ENCODE measurements around the gene CDAN1.
"Not testable (repeated sequence)": the region's sequence is repeated elsewhere in the genome, so short reads cannot be mapped to it uniquely, and the experiment has no call there.

CDAN1 gene

DNA sequence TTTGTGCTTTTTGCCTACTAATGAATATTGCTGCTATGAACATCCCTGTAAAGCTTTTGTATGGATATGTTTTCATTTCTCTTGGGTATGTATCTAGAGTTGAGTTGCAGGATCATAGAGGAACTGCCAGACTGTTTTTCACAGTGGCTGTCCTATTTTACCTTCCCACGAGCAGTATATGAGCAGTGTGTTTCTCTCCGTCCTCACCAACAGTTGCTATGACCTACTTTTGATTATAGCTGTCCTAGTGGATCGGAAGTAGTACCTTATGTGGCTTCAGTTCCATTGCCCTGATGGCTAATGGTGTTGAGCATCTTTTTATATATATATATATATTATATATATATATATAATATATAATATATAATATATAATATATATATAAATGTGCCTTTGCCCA, 25.2 kb downstream of the CDAN1 start:
- no peak for DNase-seq (ENCODE audit: low read depth in 3 of 3)

GRCh38 chr15:42710662-42711061, 26.3 kb downstream of the CDAN1 start:
- no peak for DNase-seq (ENCODE audit: low read depth in 3 of 3)

DNA sequence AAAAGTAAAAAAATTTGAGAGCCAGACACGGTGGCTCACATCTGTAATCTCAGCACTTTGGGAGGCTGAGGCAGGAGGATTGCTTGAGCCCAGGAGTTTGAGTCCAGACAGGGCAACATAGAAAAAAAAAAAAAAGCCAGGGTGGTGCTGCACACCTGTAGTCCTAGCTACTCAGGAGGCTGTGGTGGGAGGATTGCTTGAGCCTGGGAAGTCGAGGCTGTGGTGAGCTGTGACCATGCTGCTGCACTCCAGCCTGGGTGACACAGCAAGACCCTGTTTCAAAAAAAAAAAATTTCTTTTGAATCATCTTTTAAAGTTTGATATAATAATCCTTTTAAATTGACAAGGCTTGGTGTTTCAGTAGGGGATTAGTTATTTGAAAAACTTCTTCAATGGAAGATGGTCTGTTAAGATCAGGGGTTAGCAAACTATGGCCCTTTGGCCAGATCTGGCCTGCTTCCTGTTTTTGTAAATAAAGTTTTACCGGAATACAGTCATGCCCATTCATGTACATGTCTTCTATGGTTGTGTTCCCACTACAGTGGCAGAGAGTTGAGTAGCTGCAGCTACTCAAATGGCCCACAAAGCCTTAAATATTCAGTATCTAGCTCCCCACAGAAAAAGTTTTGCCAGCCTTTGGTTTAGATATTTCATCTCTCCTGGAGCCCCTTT, 28.9 kb downstream of the CDAN1 start:
- no peak for DNase-seq (ENCODE audit: low read depth in 3 of 3)

GRCh38 chr15:42707068-42707467, 29.9 kb downstream of the CDAN1 start:
- DNase-seq (ENCODE audit: low read depth in 3 of 3) = no peak

DNA sequence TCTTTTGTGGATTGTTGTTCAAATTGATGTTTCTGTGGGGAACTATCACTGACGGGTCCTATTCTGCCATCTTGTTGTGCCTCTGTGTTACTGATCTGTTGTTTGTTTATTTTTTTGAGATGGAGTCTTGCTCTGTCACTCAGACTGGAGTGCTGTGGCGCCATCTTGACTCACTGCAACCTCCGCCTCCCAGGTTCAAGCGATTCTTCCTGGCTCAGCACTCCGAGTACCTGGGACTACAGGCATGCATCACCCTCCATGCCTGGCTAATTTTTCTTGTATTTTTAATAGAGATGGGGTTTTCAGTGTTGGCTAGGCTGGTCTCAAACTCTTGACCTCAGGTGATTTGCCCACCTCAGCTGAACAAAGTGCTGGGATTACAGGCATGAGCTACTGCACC, 31.6 kb downstream of the CDAN1 start:
- no peak for DNase-seq (ENCODE audit: low read depth in 3 of 3)

GRCh38 chr15:42704492-42704926, 32.4 kb downstream of the CDAN1 start:
- peak in 2 of 3 experiments; percentile 35 to 36 for DNase-seq (ENCODE audit: low read depth in 3 of 3)

DNA sequence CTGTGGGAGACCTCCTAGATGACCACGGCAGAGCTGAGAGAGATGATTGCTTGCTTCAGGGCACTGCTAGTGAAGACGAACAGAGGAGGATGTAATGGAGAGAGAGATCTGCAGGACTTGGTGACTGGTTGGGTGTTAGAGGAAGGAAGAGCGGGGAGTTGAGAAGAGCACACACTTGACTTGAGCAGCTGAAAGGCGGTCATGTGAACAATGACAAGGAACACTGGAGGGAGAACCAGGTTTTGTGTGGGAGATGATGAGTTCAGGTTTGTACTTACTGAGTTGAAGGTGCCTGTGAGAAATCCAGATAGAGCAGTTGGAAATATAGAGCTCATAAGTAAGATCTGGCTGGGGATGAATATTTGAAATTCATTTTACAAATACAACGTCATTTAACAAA, 40.3 kb downstream of the CDAN1 start:
- no peak for DNase-seq (ENCODE audit: low read depth in 3 of 3)

DNA sequence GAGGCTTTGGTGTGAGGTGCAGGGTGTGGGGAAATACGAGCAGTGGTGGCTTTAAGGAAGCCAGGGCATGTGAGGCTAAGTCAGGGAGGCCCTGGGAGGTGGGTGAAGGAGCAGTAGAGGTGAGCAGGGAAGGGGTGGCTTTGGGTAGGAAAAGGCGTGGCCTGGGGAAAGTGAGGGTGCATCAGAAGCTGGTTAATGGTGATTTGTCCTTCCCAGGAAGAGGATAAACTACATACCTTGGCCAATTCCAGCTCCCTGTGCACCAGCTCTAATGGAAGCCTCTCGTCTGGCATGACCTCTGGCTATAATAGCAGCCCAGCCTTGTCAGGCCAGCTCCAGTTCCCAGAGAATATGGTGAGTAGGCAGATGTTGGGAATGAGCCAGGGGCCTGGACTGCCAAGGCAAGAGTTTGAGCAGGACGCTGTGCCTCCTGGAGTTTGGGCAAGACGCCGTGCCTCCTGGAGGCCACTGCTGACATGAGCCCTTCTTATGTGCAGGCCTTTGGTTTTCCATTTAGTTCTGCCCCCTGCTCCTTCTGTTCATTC, 41.3 kb downstream of the CDAN1 start:
- DNase-seq (ENCODE audit: low read depth in 3 of 3) = no peak

GRCh38 chr15:42694398-42694797, 42.5 kb downstream of the CDAN1 start:
- DNase-seq (ENCODE audit: low read depth in 3 of 3) = no peak

GRCh38 chr15:42693942-42694341, 43.0 kb downstream of the CDAN1 start:
- no peak for DNase-seq (ENCODE audit: low read depth in 3 of 3)

DNA sequence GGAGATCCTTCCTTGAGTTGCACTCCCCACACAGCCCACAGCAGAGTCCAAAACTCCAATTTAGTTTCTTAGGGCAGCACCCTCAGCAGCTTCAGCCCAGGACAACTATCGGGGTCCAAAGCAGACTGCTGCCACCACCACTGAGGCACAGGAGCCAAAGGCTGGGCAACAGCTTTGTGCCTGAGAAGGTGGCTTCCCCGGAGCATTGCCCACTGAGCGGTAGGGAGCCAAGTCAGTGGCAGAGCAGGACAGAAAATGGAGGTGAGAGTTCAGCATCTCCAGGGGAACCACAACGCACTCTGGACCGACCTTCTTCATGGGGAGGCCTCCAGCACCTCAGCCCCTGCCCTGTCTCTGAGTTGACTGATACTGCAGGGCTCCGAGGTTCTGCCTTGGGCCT, 43.4 kb downstream of the CDAN1 start:
- no peak for DNase-seq (ENCODE audit: low read depth in 3 of 3)

- DNase-seq (ENCODE audit: low read depth in 3 of 3) = no peak
These were observed 43.9 kb downstream of the CDAN1 start for GRCh38 chr15:42692997-42693396.

DNA sequence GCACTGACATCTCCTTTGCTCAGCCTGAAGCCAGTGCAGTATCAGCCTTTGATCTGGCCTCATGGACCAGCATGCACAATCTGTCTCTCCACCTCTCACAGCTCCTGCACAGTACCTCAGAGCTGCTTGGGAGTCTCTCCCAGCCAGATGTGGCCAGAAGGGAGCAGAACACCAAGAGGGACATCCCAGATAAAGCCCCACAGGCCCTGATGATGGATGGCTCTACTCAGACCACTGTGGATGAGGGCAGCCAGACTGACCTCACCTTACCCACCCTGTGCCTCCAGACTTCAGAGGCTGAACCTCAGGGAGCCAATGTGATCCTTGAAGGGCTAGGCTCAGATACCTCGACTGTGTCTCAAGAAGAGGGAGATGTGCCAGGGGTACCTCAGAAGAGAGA, 44.4 kb downstream of the CDAN1 start:
- DNase-seq (ENCODE audit: low read depth in 3 of 3) = no peak

DNA sequence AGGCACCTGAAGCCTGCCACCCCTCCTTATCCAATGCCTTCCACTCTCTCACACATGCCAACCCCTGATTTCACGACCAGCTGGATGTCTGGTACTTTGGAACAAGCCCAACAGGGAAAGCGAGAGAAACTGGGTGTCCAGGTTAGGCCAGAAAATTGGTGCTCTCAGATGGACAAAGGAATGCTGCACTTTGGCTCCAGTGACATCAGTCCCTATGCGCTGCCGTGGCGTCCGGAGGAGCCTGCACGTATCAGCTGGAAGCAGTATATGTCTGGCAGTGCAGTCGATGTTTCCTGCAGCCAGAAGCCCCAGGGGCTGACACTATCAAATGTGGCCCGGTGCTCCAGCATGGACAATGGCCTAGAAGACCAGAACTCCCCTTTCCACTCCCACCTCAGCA, 45.2 kb downstream of the CDAN1 start:
- DNase-seq (ENCODE audit: low read depth in 3 of 3) = no peak

GRCh38 chr15:42691308-42691707, 45.6 kb downstream of the CDAN1 start:
- DNase-seq (ENCODE audit: low read depth in 3 of 3) = no peak

DNA sequence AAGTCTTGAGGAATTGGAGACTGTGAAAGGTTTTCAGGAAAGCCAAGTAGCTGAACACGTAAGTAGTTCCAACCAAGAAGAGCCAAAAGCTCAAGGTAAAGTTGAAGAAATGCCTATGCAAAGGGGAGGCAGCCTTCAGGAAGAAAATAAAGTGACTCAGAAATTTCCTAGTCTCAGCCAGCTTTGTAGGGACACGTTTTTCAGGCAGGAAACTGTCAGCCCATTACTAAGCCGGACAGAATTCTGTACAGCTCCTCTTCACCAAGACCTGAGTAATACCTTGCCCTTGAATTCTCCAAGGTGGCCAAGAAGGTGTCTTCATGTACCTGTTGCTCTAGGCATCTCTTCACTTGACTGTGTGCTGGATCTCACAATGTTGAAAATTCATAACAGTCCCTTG, 48.6 kb downstream of the CDAN1 start:
- DNase-seq (ENCODE audit: low read depth in 3 of 3) = no peak

- no peak for DNase-seq (ENCODE audit: low read depth in 3 of 3)
These were observed 49.2 kb downstream of the CDAN1 start for GRCh38 chr15:42687740-42688139.

DNA sequence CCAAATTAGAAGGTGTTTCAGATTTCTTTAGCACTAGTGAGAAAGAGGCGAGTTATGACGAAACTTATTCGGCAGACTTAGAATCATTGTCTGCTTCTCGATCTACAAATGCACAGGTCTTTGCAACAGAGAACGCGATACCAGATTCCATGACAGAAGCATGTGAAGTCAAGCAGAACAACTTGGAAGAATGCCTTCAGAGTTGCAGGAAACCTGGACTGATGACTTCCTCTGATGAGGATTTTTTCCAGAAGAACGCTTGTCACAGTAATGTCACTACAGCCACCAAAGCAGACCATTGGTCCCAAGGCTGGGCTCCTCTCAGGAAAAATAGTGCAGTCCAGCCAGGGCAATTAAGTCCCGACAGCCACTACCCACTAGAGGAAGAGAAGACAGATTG, 50.6 kb downstream of the CDAN1 start:
- DNase-seq (ENCODE audit: low read depth in 3 of 3) = no peak

DNA sequence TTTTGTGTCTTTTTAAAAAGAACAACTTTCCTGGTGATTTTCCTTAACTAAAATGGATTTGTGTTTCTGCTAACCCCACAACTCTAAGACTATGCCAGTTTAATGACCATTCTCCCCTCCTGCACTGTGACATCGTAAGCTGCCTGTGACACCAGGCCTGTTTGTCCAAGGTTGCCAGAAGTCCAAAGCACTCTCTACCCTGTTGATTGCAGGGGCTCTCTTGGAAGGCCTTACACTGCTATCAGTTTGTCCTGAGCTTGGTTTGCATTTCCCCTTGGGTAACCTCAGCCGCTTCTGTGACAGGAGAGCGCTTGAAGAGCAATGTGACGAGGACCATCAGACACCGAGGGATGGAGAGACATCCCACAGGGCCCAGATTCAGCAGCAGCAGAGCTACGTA, 55.8 kb downstream of the CDAN1 start:
- DNase-seq (ENCODE audit: low read depth in 3 of 3) = no peak

GRCh38 chr15:42680142-42680482, 56.8 kb downstream of the CDAN1 start:
- not testable (repeated sequence) for DNase-seq (ENCODE audit: low read depth in 3 of 3)

DNA sequence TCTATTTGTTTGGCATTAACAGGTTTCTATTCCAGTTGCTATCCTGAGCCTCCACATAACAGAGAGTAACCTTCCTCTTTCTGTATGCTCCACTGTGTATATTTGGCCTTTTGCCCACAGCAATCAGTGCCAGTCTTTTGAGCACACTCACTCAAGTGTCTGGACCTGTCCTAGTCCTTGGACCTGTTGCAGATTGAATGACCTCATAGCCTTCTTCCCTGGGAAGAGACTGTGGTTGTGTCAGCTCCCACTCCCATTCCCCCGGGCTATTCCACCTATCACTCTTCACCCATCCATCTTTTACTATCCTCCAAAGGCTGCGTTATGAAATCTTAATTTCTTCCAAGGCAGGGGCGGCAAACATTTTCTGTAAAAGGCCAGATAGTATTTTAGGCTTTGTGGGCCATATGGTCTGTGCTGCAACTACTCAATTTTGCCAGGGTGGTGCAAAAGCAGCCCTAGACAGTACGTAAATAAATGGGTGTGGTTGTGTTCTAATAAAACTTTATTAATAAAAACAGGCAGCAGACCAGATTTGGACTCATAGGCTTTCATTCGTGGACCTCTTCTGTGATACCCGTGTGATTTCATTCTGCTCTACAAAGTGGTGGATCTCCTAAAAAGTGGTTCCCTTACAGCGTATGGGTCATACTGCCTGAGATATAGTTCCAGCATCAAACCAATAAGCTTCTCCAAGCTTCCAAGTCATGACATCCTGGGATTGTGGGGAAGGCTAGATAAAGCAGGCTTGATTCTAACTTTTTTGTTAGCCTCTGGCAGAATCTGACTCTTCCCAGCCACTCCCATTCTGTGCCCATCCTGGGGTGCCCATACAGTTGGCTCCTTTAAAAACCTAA, 57.4 kb downstream of the CDAN1 start:
- DNase-seq (ENCODE audit: low read depth in 3 of 3) = no peak

DNA sequence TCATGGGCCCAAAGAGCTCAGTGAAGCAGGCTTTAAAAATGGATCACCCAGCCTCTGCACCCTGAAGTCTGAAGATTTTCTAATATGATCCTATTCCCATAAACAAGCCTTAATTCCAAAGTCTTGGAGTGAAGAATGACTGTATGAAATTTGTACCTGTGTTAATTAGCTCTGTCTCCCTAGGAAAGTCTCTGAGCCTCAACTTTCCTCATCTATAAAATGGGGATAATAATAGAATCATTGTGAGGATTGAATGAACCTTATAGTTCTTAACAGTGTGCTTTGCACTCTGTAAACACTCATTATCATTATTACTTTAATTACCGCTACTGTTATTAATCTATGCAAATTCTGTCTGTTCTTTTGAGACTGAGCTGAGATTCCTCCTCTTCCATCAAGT, 61.9 kb downstream of the CDAN1 start:
- DNase-seq (ENCODE audit: low read depth in 3 of 3) = no peak

GRCh38 chr15:42674472-42674871, 62.5 kb downstream of the CDAN1 start:
- no peak for DNase-seq (ENCODE audit: low read depth in 3 of 3)
